ENCODE data around the gene USP4. TPM values are rescaled to one million over a fixed set of nuclear protein-coding genes. Genes with fewer than 3 reads are reported as not detected.

Gene USP4
- total and polyA plus RNA-seq, 12 donors = 14.2 to 71.0 (median 41.2) TPM

GRCh38 chr3:49388289-49388820 lies 48.5 kb upstream of the USP4 start:
- Histone ChIP-seq H3K27ac (no peak overlapping the region), H3K36me3 (replicated peaks in 1 of 2) (no peaks in the 10 kb centered on the region), H3K4me3 (no peak overlapping the region), H3K27me3 (no peaks in the 10 kb centered on the region), H3K4me1 (replicated peaks in 1 of 2) (peaks cover 4 to 53% of the 10 kb centered on the region in 2 donors), H3K9me3 (replicated peaks in 1 of 3) (no peaks in the 10 kb centered on the region)
- TF ChIP-seq POLR2A (IDR thresholded peaks at IDR 0.05) (no peak), CTCF (IDR thresholded peaks at IDR 0.05) (no peak)
- intact Hi-C loops (cut with DNase I) = no loop called here
- DNase-seq = no peak
- 76 to 93% (median 79%) methylated on average over 1 of the region's 1 CpG for WGBS, 4 donors

- no peak for DNase-seq
- TF ChIP-seq POLR2A (IDR thresholded peaks at IDR 0.05) (no peak), CTCF (IDR thresholded peaks at IDR 0.05) (no peak)
- no peak overlapping the region for H3K4me3 ChIP-seq
- no peak overlapping the region for H3K27ac ChIP-seq
- no peaks in the 10 kb centered on the region for H3K36me3 ChIP-seq (replicated peaks in 1 of 2)
- no peaks in the 10 kb centered on the region for H3K27me3 ChIP-seq
- WGBS, 4 donors = 74 to 85% (median 76%) methylated on average over 2 of the region's 2 CpGs
- H3K4me1 ChIP-seq (replicated peaks in 1 of 2) = peaks cover 4 to 52% of the 10 kb centered on the region in 2 donors
- intact Hi-C loops (cut with DNase I) = no loop called here
- H3K9me3 ChIP-seq (replicated peaks in 1 of 3) = no peaks in the 10 kb centered on the region
Observed at GRCh38 chr3:49387721-49388120, 47.9 kb upstream of the USP4 start.

GRCh38 chr3:49386056-49386756 lies 46.4 kb upstream of the USP4 start:
- DNase-seq = no peak
- intact Hi-C loops (cut with DNase I) = no loop called here
- no peaks in the 10 kb centered on the region for H3K27me3 ChIP-seq
- H3K27ac ChIP-seq = peak overlapping the region in 1 of 5 donors; percentile 37
- H3K4me3 ChIP-seq = no peak overlapping the region
- TF ChIP-seq POLR2A (IDR thresholded peaks at IDR 0.05) = no peak
- TF ChIP-seq CTCF (IDR thresholded peaks at IDR 0.05) = no peak
- H3K4me1 ChIP-seq (replicated peaks in 1 of 2) = peaks cover 4 to 46% of the 10 kb centered on the region in 2 donors
- H3K9me3 ChIP-seq (replicated peaks in 1 of 3) = no peaks in the 10 kb centered on the region
- H3K36me3 ChIP-seq (replicated peaks in 1 of 2) = no peaks in the 10 kb centered on the region
- WGBS, 4 donors = 70 to 75% (median 72%) methylated on average over 11 of the region's 11 CpGs

- TF ChIP-seq POLR2A (IDR thresholded peaks at IDR 0.05) (no peak), CTCF (IDR thresholded peaks at IDR 0.05) (no peak)
- no peaks in the 10 kb centered on the region for H3K36me3 ChIP-seq (replicated peaks in 1 of 2)
- DNase-seq = no peak
- H3K4me3 ChIP-seq = no peak overlapping the region
- no peaks in the 10 kb centered on the region for H3K9me3 ChIP-seq (replicated peaks in 1 of 3)
- H3K27me3 ChIP-seq = no peaks in the 10 kb centered on the region
- peaks cover 4 to 46% of the 10 kb centered on the region in 2 donors for H3K4me1 ChIP-seq (replicated peaks in 1 of 2)
- WGBS, 4 donors = 88 to 93% (median 91%) methylated on average over 1 of the region's 1 CpG
- no peak overlapping the region for H3K27ac ChIP-seq
- intact Hi-C loops (cut with DNase I) = no loop called here
Observed at GRCh38 chr3:49385617-49386016, 45.8 kb upstream of the USP4 start.
